Measurements from ENCODE around the gene SORCS2. TPM values are rescaled to one million over a fixed set of nuclear protein-coding genes. Genes with fewer than 3 reads are reported as not detected.

The SORCS2 gene
- total and polyA plus RNA-seq, 2 of the 8 experiments (the other 6 are each of a cell fraction or from before 2014, with no cell fraction given) = 0.36 to 1.8 TPM

- TF ChIP-seq EGR1 (IDR thresholded peaks at IDR 0.05; ENCODE audit: borderline replicate concordance, low read depth, low read length) = no peak
- TF ChIP-seq NANOG (IDR thresholded peaks at IDR 0.05; ENCODE audit: insufficient read depth, low read depth, low read length, poor library complexity, severe bottlenecking) = no peak
- TF ChIP-seq CHD7 (IDR thresholded peaks at IDR 0.05; ENCODE audit: insufficient replicate concordance, low read length) = no peak
- no peak for TF ChIP-seq BACH1 (IDR thresholded peaks at IDR 0.05; ENCODE audit: low read length)
Observed at GRCh38 chr4:7767526-7767925, 575.2 kb downstream of the SORCS2 start (continued).
